Skeletal muscle cell (primary cell): ENCODE results near the gene ZNF669.

Experiments used
- DNase-seq: peaks from one replicate; pipeline ENCODE4 v3.0.0-alpha.2; 2010; ENCODE audit warnings: low read depth
- H3K4me3 ChIP-seq: 2 replicates; pipeline ENCODE4 v1.5.1; 2011; ENCODE audit warnings: low read depth, mild to moderate bottlenecking, control low read depth, low read length, moderate library complexity

The ZNF669 gene

DNA sequence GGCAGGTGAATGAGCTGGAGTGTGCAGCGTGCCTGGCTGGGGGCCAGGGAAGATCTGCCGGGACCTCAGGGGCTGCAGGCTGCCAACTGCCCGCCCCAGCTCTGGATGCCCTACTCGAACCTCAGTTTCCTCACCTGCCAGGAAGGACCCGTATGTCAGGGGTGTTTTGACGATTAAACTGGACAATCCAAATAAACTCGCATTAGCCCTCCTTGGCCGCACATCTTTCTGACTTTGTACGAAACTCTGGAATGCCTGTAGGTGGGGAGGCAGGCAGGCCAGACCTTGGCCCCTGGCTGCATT, 8.3 kb upstream of the ZNF669 start:
- DNase-seq = no peak
- peak overlapping the region; percentile 62 for H3K4me3 ChIP-seq

DNA sequence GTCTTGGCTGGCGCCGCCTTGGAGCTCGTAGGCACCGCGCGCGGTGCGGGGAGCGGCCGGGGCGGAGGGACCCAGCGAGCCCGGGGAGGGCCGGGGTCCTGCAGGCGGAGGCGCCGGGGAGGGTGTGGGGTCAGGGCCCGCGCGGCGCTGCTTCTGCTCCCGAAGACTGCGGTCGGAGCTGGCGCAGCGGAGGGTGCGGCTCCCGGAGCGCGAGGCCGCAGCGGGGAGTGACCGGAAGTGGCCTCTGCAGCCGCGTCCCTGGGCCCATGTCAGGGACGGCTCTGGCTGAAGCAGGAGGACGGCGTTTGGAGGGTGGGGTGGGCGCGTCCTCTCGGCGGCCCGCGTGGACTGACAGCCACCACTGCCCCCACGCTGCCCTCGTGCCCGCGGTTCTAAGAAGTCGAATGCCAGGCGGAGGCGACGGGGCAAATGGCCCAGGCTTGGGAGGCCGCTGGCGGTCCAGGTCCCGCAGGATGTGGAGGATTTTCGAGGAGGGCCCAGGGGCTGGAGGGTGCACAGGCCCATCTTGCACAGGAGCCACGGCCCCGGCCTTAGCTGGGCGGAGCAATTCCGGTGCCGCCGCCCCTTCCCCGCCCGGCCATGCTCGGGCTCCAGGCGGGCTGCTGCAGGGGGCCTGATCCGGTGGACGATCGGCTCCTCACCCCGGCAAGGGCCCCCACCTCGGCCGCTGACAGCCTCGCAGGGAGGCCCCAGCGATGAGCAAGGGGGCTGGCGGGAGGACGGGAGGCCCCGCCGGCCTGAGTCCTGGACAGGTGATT, 7.7 kb upstream of the ZNF669 start:
- H3K4me3 ChIP-seq = peak overlapping the region; percentile 62
- no peak for DNase-seq

DNA sequence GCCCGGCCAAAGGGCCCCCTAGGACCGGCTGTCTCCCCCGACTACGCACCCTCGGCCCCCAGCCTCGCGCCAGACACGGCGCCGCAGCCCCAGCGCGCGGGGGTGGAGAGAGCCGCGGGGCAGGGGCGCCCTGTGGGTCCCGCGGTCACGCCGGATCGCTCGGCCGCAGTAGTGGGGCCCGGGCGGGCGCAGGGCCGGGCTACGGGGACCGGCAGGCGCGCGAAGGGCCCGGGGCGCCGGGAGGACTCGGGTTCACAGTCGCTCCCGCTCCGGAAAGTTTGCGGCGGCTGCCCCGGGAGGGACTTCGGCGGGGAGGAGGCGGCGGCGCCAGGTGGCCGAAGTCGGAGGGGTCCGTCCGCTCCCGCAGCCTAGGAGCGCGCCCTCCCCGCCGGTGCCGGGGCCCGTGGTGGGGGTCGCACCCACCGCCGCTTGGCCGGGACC, 7.1 kb upstream of the ZNF669 start:
- no peak for DNase-seq
- peak overlapping the region; percentile 62 for H3K4me3 ChIP-seq

DNA sequence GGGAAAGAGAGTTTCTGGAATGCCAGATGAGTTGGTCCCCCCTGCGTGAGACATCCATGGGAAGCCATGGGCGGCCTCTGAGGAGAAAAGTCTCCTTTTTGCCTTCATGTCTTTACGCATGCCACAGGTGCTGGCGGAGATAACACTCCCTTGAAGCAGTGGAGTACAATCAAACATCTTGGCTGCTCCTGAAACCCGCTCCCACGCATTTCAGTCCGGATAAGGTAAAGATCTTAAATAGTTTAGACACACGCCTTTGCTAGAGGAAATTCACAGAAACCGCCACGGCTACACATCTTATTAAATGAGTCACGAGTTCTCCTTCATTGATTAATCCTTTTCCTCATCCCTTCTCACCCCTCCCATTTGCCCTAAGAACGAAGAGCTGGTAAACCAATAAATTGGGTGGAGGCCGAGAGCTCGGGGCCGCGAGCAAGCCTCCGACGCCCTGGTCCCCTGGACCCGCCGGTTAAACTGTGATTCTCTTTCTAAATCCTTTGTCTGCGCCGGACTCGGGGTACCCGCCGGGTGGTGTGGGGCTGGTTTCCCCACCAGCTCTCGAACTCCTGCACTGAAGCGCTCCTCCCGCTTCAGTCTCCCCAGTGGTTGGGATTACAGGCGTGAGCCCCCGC, 6.6 kb upstream of the ZNF669 start:
- H3K4me3 ChIP-seq = peak overlapping the region; percentile 62
- DNase-seq = no peak

- H3K4me3 ChIP-seq = no peak overlapping the region
- DNase-seq = no peak
Measured at GRCh38 chr1:247107694-247108093, 3.5 kb upstream of the ZNF669 start.

GRCh38 chr1:247105966-247106365, 1.8 kb upstream of the ZNF669 start:
- no peak overlapping the region for H3K4me3 ChIP-seq
- DNase-seq = no peak

- DNase-seq = no peak
- H3K4me3 ChIP-seq = peak overlapping the region; percentile 97
Measured at GRCh38 chr1:247104965-247105364, 809 bp upstream of the ZNF669 start.

DNA sequence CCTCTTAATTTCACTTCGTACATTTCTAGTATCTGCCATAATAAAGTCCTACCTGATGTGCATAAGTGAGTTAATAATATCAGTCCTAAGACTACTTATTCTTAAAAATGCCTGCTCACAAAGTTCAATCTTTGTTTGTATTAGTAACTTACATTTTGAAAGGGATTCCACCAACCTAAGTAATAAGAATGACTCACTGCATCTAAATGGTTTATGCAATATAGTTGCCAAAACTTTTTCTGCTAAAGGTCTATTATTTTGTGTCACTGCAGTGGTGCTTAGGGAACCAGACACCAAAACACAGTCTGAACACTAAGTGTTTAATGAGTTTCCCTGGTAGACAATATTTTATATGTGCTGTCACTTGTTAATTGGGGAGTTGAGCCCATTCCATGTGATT, 1.8 kb downstream of the ZNF669 start:
- no peak overlapping the region for H3K4me3 ChIP-seq
- no peak for DNase-seq

GRCh38 chr1:247100676-247101279, 3.4 kb downstream of the ZNF669 start:
- no peak for DNase-seq
- no peak overlapping the region for H3K4me3 ChIP-seq

GRCh38 chr1:247096958-247097357, 7.2 kb downstream of the ZNF669 start:
- DNase-seq = no peak
- no peak overlapping the region for H3K4me3 ChIP-seq

- H3K4me3 ChIP-seq = no peak overlapping the region
- DNase-seq = no peak
Measured at GRCh38 chr1:247096544-247096943, 7.6 kb downstream of the ZNF669 start.

GRCh38 chr1:247096112-247096511, 8.0 kb downstream of the ZNF669 start:
- no peak for DNase-seq

GRCh38 chr1:247090455-247090854, 13.7 kb downstream of the ZNF669 start:
- no peak for DNase-seq
- H3K4me3 ChIP-seq = no peak overlapping the region

More at GRCh38 chr1:247096112-247096511, 8.0 kb downstream of the ZNF669 start:
- no peak overlapping the region for H3K4me3 ChIP-seq

- DNase-seq = no peak
- H3K4me3 ChIP-seq = no peak overlapping the region
Measured at GRCh38 chr1:247089616-247090375, 14.4 kb downstream of the ZNF669 start.

DNA sequence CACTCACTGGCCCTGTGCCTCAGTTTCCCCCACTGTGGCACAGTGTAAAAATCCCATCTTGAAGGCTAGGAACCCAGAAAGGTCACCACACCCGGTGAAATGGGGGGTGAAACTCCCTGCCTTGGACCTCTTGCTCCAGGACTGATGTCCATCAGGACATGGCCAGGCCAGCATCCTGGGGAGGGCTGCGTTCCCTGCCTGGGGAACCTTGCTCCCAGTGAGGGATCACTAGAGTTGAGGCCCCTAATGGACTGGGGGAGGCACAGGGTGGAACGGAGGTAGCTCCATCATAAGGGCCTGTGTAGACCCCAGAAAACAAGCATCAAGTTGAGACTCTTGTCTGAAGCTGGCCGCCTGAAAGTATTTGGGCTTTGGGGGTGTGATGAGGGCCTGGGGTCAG, 15.2 kb downstream of the ZNF669 start:
- no peak for DNase-seq
- H3K4me3 ChIP-seq = no peak overlapping the region

DNA sequence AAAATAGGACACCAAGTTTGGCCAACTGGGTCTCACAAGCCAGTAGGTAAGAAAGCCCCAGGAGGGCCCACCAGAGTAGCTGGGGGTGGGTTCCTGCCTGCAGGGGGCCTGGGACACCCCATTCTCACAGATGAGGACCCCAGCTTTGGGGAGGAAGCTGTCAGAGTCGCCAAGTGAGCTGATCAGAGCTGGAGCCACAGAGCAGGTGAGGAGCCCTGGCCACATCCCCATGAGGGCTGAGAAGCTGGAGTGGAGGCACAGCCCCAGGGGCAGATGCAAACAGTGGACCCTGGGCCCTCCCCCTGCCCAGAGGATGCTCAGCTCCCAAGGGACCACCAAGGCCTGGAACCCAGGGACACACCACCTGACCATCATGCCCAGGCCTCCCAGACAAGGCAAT, 16.9 kb downstream of the ZNF669 start:
- no peak overlapping the region for H3K4me3 ChIP-seq
- no peak for DNase-seq

GRCh38 chr1:247085310-247085709, 18.8 kb downstream of the ZNF669 start:
- no peak for DNase-seq
- no peak overlapping the region for H3K4me3 ChIP-seq

DNA sequence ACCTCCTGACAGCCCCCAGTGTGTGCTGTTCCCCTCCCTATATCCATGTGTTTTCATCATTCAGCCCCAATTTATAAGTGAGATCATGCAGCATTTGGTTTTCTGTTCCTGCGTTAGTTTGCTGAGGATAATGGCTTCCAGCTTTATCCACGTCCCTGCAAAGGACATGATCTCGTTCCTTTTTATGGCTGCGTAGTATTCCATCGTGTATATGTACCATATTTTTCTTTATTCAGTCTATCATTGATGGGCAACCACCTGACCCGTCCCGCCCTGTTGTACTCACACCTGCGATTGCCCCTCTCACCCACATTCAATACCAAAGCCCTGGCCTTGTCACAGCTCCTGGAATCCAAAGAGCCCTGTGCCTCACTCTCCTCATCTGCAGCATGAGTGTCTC, 19.4 kb downstream of the ZNF669 start:
- H3K4me3 ChIP-seq = no peak overlapping the region
- DNase-seq = no peak

GRCh38 chr1:247079141-247079874, 24.8 kb downstream of the ZNF669 start:
- no peak for DNase-seq
- H3K4me3 ChIP-seq = peak overlapping the region; percentile 77
